ENCODE results near the gene CCDC38. TPM values are rescaled to one million over a fixed set of nuclear protein-coding genes. Genes with fewer than 3 reads are reported as not detected.
"Not testable (repeated sequence)": the region's sequence is repeated elsewhere in the genome, so short reads cannot be mapped to it uniquely, and the experiment has no call there.

Gene CCDC38
- total RNA-seq, 2 donors from 2014 or later, result 0.24 TPM; not detected in 1

DNA sequence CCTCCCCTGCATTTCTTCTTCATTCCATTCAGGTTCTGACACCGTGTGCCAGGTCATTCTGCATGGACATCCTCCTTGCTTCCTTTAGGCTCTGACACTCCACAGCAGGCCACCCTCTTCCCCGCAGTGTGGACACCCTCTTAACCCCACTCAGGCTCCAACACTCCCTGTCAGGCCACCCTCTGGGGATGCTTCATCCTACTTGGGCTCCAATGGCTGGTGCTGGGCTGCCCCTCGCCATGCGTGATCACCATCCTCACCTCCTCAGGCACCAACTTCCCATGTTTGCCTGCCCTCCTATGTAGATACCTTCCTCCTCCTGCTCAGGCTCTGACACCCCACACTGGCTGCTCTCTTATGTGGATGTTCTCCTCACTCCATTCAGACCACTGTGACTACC, 90.3 kb downstream of the CCDC38 start:
- intact Hi-C loops (cut with DNase I), result no loop called here
- ATAC-seq, result no peak
- DNase-seq, result no peak

DNA sequence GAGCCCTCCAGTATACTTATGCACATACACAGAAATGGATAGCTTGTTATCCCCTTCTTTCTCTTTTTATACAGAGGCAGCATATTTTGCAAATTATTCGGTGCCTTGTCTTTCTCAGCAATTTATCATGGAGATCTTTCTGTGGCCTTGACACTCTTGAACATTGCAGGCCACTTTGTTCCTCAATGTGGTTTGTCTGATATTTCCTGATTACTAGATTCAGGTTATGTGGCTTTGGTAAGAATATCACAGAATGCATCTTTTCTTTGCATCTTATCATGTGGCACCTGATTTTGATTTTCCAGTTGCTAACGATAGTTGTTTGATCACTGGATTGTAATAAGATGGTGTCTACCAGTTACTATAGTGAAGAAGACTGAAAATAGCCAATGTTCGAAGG, 90.8 kb downstream of the CCDC38 start:
- DNase-seq (no peak), ATAC-seq (no peak)
- intact Hi-C loops (cut with DNase I), result no loop called here

DNA sequence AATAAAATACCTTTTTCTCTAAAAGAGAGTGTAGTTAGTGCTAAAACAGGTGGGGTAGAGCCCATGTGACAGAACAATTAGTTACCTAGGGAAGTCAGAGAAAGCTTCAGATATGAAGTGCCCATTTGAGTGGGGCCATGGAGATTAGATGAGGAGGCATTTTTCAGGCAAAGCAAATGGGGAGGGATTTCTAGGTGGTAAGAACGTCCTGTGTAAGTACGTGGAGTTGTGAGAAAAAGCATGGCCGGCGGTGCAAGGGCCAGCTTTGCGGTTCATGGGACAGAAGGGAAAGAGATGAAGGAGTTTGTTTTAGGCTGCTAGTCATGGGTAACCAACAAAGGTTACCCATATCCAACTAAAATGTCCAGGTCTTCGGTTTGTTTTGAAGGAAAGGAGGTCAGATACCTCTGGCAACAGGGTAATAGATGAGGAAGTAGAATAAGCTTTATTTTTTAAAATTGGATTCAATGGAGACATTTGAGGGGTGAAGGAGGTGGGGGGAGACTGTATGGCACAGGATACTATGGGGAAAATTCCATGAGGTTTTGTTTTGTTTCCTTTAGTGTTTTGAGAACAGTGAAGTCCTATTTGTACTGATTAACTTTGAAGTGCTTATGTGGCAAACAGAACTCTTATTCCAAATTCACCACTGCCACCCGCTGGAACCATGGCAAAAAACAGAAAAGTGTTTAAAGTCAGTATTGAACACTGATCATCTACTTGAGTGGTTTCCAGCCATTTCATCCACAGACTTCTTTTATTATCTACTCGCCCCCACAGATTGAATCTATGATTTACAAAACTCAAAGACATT, 93.6 kb downstream of the CCDC38 start:
- ATAC-seq (no peak), DNase-seq (no peak)
- intact Hi-C loops (cut with DNase I), result no loop called here

DNA sequence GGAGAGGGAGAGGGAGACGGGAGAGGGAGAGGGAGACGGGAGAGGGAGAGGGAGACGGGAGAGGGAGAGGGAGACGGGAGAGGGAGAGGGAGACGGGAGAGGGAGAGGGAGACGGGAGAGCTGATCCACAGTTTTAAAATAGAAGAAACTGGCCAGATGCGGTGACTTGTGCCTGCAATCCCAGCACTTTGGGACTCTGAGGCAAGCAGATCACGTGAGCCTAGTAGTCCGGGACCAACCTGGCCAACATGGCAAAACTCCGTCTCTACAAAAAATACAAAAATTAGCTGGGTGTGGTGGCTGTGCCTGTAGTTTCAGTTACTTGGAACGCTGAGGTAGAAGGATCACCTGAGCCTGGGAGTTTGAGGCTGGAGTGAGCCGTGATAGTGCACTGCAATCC, 100.0 kb downstream of the CCDC38 start:
- ATAC-seq, result peak in 1 of 2 donors; percentile 38
- intact Hi-C loops (cut with DNase I); DNase-seq: not testable (repeated sequence)

DNA sequence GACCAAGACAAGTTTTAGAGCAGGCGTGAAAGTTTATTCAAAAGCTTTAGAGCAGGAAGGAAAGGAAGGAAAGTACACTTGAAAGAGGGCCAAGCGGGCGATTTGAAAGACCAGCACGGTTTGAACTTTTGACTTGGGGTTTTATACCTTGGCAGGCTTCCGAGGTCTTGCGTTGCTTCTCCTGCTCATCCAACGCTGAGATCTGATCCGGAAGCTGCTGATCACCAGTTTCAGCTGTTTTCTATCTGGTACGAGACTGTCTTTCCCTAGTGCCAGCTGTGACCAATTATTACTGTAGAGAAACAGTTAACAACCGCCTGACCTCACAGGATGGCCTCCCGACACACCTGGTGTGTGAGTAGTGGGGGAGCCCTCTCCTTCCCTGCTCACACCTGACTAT, 104.3 kb downstream of the CCDC38 start:
- ATAC-seq, result no peak
- intact Hi-C loops (cut with DNase I), result no loop called here
- DNase-seq, result no peak

DNA sequence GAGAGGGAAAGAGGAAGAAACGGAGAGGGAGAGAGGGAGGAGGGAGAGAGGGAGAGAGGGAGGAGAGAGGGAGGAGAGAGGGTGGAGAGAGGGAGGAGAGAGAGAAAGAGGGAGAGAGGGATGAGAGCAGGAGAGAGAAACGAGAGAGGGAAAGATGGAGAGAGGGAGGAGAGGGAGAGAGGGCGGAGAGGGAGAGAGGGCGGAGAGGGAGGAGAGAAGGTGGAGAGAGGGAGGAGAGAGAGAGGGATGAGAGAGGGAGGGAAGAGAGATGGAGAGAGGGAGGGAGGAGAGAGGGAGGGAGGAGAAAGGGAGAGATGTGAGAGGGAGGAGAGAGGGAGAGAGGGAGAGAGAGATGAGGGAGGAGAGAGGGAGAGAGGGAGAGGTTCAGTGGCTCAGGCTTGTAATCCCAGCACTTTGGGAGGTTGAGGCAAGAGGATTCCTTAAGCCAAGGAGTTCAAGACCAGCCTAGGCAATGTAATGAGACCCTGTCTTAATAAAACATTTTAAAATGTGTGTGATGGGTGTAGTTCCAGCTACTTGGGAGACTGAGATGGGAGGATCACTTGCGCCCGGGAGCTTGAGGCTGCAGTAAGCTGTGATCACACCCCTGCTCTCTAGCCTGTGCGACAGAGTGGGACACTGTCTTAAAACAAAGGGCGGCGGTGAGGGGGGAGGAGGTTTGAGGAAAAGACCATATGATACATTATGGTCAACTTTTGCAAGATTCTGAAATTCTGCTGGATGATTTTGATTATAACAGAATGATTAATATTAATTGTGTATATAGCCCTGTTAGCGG, 105.0 kb downstream of the CCDC38 start:
- intact Hi-C loops (cut with DNase I), result no loop called here
- no peak for DNase-seq
- ATAC-seq, result peak in 1 of 2 donors; percentile 71

DNA sequence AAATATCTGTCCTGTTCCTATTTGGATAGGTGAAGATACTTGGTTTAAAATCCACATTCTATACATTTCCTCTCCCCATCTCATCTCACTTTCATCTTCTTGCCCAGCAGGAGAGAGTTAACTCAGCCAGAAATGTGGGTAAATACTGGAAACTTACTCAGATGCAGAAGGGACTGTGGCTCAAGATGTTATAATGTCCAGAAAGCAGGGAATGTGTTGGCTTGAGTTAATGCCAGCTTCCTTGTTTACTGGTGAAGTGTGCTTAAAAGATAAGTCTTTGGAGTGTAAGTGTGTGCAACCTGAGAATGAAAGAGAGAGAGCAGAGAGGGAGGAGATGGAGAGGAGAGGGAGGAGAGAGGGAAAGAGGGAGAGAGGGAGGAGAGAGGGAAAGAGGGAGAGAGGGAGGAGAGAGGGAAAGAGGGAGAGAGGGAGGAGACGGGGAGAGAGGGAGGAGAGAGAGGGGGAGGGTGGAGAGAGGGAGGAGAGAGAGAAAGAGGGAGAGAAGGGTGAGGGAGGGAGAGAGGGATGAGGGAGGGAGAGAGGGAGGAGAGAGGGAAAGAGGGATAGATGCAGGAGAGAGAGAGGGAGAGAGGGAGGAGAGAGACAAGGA, 105.7 kb downstream of the CCDC38 start:
- intact Hi-C loops (cut with DNase I), result no loop called here
- DNase-seq (no peak), ATAC-seq (peak in 1 of 2 donors; percentile 68)

DNA sequence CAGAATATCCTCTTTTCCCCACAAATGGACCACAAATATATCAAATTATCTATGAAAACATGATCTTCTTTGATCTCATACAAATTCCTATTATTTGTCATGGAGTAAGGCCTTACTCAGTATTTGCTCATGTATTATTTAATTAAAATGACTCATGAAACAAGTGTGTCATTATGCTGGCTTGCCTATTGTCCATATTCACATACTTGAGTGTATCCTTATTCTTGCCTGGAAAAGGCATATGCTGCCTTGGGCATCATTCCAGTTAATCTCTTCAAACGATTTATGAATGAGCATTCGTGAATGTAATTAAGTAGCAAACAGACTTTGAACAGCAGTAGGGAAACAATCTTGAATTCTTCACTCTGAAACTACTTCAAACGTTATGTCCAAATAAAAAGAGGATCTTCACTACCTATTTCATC, 106.2 kb downstream of the CCDC38 start:
- ATAC-seq, result peak in 1 of 2 donors; percentile 39
- no peak for DNase-seq
- intact Hi-C loops (cut with DNase I), result no loop called here

DNA sequence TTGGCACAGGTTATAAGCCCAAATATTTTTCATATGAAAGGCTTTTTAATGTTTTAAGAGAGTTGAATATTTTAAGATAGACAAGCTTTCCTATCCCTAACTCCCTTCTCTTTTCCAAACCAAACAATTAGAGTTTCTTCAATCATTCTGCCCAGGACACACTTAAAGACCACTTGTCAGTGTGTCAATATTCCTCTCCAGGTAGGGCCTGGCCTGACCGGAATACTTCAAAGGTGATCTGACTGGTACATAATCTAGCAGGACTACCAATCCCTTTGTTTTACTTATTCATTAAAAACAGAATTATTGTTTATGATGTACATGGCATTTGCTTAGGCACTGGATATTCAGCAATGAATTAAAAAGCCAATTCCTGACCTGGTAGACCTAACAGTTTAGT, 107.8 kb downstream of the CCDC38 start:
- ATAC-seq (no peak), DNase-seq (no peak)
- intact Hi-C loops (cut with DNase I), result no loop called here

DNA sequence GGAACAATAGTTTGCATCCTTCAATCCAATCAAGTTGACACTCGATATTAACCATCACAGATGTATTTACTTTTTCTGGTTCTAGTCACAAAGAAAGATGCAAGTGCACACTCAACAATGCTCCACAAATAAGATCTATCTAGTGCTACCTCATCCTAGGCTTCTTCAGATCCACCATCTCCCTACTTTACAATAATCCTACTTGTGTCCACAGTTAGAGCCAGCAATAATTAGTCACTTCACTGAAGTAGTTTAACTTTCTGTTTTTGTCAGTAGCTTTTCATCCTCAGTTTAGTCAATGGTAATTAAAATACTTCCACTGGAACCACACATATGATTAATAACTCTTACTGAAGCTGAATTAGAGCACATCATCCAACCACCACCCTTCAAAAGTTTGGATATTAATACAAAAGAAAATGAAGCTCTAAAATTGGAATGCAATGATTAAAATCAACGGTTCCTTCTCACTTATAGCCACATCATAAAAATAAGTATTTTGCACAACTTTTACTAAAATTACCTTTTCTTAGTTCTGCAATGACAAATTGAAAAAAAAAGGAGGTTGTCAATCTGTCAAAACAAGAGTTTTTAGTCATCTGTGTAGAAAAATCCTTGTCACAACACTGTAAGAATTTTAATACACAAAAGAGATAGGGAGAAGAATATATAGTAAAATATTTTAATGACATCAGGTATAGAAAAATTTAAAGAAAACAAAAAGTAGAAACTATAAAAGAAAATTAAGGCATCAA, 111.9 kb downstream of the CCDC38 start:
- ATAC-seq, result no peak
- intact Hi-C loops (cut with DNase I), result no loop called here

DNA sequence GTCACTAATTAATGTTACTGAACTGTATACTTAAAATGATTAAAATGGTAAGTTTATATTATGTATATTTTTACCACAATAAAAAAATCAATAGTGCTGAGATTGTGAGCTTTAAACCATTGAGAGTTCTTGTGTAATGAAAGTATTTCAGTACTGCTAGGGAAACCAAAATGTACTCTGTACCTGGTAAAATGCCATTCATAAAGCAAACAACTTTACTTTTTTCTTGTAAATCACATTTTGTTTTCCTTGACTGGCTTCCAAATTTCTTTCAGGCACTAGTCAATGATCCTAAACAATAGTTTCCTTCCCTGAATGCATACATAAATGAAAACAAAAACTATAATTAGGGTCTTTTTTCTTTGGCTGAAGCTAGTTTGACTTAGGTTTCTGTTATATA, 113.0 kb downstream of the CCDC38 start:
- DNase-seq (no peak), ATAC-seq (no peak)
- intact Hi-C loops (cut with DNase I), result loop anchor here in 1 of 2 donors (5.0 to 10.0 kb wide), 2 partner anchors 163 to 685 kb away; no protein-coding TSS in a partner anchor

More for the DNA sequence above, 111.9 kb downstream of the CCDC38 start:
- no peak for DNase-seq

DNA sequence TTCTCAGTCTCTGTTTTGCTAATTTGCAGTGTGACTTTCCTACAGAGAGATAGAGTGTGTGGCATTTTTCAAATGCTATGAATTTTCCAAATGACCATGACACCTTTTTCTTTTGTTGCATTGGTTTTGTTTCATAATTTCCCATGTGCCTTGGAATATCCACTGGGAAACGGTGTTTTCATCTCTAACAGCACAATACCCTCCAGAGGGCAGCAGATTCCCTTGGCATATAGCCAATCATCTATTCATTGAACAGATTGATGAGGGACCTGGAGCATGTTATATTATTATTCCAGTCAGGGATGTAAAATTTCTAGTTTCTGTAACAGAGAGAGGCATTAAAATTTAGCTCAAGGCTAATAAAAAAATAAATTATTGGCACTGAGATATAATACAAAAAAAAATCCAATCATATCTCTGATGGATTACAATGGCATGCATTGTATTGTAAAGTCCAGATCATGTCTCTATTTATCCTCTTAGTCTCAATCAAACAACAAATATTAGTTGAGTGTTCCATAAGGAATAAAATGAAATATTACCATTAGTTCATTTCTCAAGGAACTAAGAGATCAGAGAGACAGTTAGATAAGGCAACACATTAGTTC, 122.2 kb downstream of the CCDC38 start:
- intact Hi-C loops (cut with DNase I), result loop anchor here in 1 of 2 donors (10.0 kb wide), 1 partner anchor 695 kb away; no protein-coding TSS in a partner anchor
- DNase-seq (no peak), ATAC-seq (peak in 1 of 2 donors; percentile 41)

Other genes with a start within 250 kb of the CCDC38 start
- 10 to 100 TPM; 63.3 to 81.4 TPM for gene NTN4, start 151.8 kb downstream of the CCDC38 start, total RNA-seq
- 10 to 100 TPM; 12.9 to 15.8 TPM for gene SNRPF, start 83.7 kb downstream of the CCDC38 start, total RNA-seq
- under 1 TPM; 0.34 to 0.82 TPM for gene AMDHD1, start 717 bp upstream of the CCDC38 start, total RNA-seq
- gene HAL, start 53.7 kb upstream of the CCDC38 start, total RNA-seq, result under 1 TPM; 0.26 to 0.27 TPM
- 10 to 100 TPM; 35.3 to 40.3 TPM for gene LTA4H, start 93.0 kb upstream of the CCDC38 start, total RNA-seq

All from left cardiac atrium (tissue), 4 donors.